Heart left ventricle (tissue), 16 donors: ENCODE data around the gene MYO18B. TPM values are rescaled to one million over a fixed set of nuclear protein-coding genes. Genes with fewer than 3 reads are reported as not detected.

Source experiments
- ATAC-seq, 4 donors: fragments of 200-7000 bp; cut with Tn5 transposase; one replicate each; pipeline ENCODE4 v1.9.1; 2020 to 2022; ENCODE audit warnings: moderate library complexity in 4 of 4, mild to moderate bottlenecking in 3 of 4, moderate number of reproducible peaks in 1 of 4
- DNase-seq, 5 donors: peaks; one replicate each; pipeline ENCODE4 v3.0.0-alpha.2; 2020
- H3K27ac ChIP-seq, 12 donors: fragments of 200-600 bp; sonication (generic) in 4 of 12; one replicate each; pipeline versions ENCODE4 v1.5.0 to v1.8.0; 2016 to 2022; ENCODE audit warnings: mild to moderate bottlenecking in 2 of 12
- H3K27me3 ChIP-seq, 9 donors: fragments of 200-600 bp; sonication (generic) in 2 of 9; one replicate each; pipeline versions ENCODE4 v1.5.1 to v1.8.0; 2016 to 2022; ENCODE audit warnings: mild to moderate bottlenecking in 3 of 9
- H3K36me3 ChIP-seq, 9 donors: fragments of 200-600 bp; sonication (generic) in 2 of 9; one replicate each; pipeline versions ENCODE4 v1.5.0 to v1.8.0; 2018 to 2022; ENCODE audit warnings: mild to moderate bottlenecking in 2 of 9
- H3K4me1 ChIP-seq, 12 donors: fragments of 200-600 bp; sonication (generic) in 4 of 12; one replicate each; pipeline versions ENCODE4 v1.5.0 to v1.8.0; 2016 to 2022; ENCODE audit warnings: mild to moderate bottlenecking in 3 of 12
- H3K4me3 ChIP-seq, 12 donors: fragments of 200-600 bp; sonication (generic) in 4 of 12; one replicate each; pipeline versions ENCODE4 v1.5.0 to v1.8.0; 2017 to 2022; ENCODE audit warnings: mild to moderate bottlenecking in 9 of 12, moderate library complexity in 4 of 12
- H3K9me3 ChIP-seq, 12 donors: fragments of 200-600 bp; sonication (generic) in 4 of 12; one replicate each; pipeline versions ENCODE4 v1.5.0 to v1.8.0; 2016 to 2022; ENCODE audit warnings: mild to moderate bottlenecking in 1 of 12
- POLR2A ChIP-seq, 2 donors: fragments of 450-650 bp; IDR thresholded peaks; one replicate each; pipeline ENCODE4 v1.6.1; 2017; ENCODE audit warnings: antibody characterized with exemption in 2 of 2, mild to moderate bottlenecking in 2 of 2, moderate library complexity in 2 of 2
- WGBS, 4 donors: extraction: QIAGEN DNeasy Blood & Tissue Kit in 2 of 4; methylation state at CpG; one replicate each; pipeline versions ENCODE4 v1.1.5 to v1.1.7; 2013 to 2018; 5-methylcytosine and 5-hydroxymethylcytosine counted together
- intact Hi-C, 10 donors: fragments of 100-400 bp; cut with DNase I; formaldehyde crosslinking; loops; one replicate each; pipeline versions ENCODE4 v1.11.1 to v1.14.2; 2022
- polyA plus RNA-seq, 2 donors: library from polyadenylated mRNA; stranded (reverse); fragments of 200-250 nt; gene quantifications; one replicate each; pipeline ENCODE4 v1.2.3, GENCODE V29; 2013
- total RNA-seq, 9 donors: library from RNA; depleted of rRNA in 2 of 9; stranded (reverse); fragments of >200 nt in 2 of 9; fragmentation: NEBNext Ultra II Directional in 3 of 9; extraction: Animal tissue kit (Norgen Biotek cat#: 25700) in 3 of 9; gene quantifications; one replicate each; pipeline versions ENCODE4 v1.1.0 to v1.2.4, GENCODE V29; 2016 to 2023
- TF ChIP-seq, protein P1 (sequence below), 12 donors: fragments of 200-600 bp; sonication (generic) in 4 of 12; IDR thresholded peaks; one replicate each; pipeline versions ENCODE4 v1.5.0 to v1.8.0; 2018 to 2022; ENCODE audit warnings: antibody characterized with exemption in 12 of 12, mild to moderate bottlenecking in 5 of 12
- donor health status: ischemic (EF 13 %, LVEDD 7.1; RV severe dilation, severe dysfunction).
- donor health status: healthy with polysubstance abuse.
- donor health status: DM: no; HTN: yes; CAD: no.
- donor health status: DM: no; HTN: no; CAD: no.
- donor health status: ischemic (EF 25% LVEDD 6.9; RV normal size, moderate dysfunction).
- donor health status: ischemic (EF 25% LVEDD 5.7; RV mildly dilated, moderate dysfunction).
- donor health status: healthy.
- donor health status: DM: yes; HTN: yes; CAD: no.
- donor health status: ischemic (EF 35%, LVEDD 5.7; RV mildly dilated, moderate dysfunction).
- donor health status: nonischemic (EF 11% LVEDD 7.7; RV severe dilation, severe dysfunction).
- donor health status: DM: yes; HTN: yes; CAD: no.
- donor health status: PGD.
- donor health status: ischemic (EF 29% LVEDD 5.4; RV normal size, mild dysfunction).
- donor health status: nonischemic (EF 23%, LVEDD 6.1; RV moderate dilation, normal function).

Gene MYO18B
- total and polyA plus RNA-seq, 11 donors: 140 to 301 (median 193) TPM

DNA sequence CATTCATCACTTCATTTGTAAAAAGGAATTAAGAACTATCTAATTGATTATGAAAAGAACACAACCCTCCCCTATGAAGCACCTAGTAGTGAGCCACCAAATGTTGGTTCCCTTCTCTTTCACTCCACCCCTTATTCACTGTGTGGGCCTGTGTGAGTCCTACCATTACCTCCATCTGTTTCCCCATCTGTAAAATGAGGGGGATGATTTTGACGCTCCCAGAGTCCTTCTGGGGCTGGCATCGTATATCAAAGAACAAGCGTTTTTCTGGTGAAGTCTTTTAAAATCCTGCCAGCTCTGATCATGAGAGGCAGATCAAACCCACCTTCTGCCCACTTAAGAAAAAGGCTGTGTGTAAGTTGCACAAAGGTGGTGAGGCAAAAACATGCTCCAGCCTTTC, 330.6 kb downstream of the MYO18B start:
- intact Hi-C loops: no loop called here
- 73 to 78% (median 77%) methylated on average over 3 of the region's 3 CpGs for WGBS, 4 donors
- H3K36me3 ChIP-seq: no peaks in the 10 kb centered on the region
- H3K4me1 ChIP-seq: no peaks in the 10 kb centered on the region
- H3K27ac ChIP-seq: no peak overlapping the region
- DNase-seq (no peak), ATAC-seq (no peak)
- TF ChIP-seq, protein P1, sequence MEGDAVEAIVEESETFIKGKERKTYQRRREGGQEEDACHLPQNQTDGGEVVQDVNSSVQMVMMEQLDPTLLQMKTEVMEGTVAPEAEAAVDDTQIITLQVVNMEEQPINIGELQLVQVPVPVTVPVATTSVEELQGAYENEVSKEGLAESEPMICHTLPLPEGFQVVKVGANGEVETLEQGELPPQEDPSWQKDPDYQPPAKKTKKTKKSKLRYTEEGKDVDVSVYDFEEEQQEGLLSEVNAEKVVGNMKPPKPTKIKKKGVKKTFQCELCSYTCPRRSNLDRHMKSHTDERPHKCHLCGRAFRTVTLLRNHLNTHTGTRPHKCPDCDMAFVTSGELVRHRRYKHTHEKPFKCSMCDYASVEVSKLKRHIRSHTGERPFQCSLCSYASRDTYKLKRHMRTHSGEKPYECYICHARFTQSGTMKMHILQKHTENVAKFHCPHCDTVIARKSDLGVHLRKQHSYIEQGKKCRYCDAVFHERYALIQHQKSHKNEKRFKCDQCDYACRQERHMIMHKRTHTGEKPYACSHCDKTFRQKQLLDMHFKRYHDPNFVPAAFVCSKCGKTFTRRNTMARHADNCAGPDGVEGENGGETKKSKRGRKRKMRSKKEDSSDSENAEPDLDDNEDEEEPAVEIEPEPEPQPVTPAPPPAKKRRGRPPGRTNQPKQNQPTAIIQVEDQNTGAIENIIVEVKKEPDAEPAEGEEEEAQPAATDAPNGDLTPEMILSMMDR (IDR thresholded peaks at IDR 0.05): no peak
- peaks cover 0 to 9% (median 0%) of the 10 kb centered on the region in 9 donors for H3K27me3 ChIP-seq
- H3K9me3 ChIP-seq: no peaks in the 10 kb centered on the region
- no peak overlapping the region for H3K4me3 ChIP-seq

DNA sequence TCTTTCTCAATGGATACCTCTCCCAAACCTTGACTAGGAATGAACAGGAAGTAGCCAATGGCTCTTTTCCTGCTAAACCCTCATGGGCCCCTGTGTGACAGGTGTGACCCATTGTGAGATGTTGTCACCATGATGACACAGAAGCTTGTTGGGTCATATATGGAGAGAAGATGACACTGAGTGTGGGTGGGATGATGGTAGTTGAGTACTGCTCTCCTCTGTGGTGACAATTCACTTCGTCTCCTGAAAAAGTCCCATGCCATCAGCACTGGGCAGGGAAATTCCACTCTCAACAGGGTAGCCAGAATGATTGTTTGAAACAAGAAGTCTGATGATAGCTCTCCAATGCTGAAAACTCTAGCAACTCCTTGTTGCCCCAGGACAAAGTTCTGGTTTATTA, 333.3 kb downstream of the MYO18B start:
- 50 to 66% (median 57%) methylated on average over 1 of the region's 1 CpG for WGBS, 4 donors
- TF ChIP-seq, protein P1 (IDR thresholded peaks at IDR 0.05): no peak
- no peak for TF ChIP-seq POLR2A (IDR thresholded peaks at IDR 0.05)
- intact Hi-C loops: no loop called here

DNA sequence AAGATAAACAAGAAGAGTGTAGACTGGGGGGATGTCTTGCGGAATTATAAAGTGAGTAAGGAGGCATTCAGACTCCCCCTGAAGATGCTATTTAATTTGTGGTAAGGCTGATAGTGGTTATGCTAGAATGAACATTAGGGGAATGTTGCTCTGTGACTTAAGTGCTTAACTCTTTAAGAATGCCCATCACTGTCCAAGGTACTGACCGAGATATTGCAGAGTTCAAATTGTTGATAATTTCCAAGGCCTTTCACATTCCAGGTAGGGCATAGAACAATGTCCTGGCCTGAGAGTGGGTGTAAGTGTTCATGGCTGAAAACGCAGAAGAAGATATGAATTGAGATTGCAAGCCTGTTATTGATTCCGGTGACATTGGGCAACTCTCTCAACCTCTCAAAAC, 337.0 kb downstream of the MYO18B start:
- Histone ChIP-seq H3K27me3 (peaks cover 0 to 17% (median 6%) of the 10 kb centered on the region in 9 donors), H3K9me3 (no peaks in the 10 kb centered on the region), H3K36me3 (no peaks in the 10 kb centered on the region), H3K27ac (no peak overlapping the region), H3K4me1 (no peaks in the 10 kb centered on the region), H3K4me3 (no peak overlapping the region)
- ATAC-seq (no peak), DNase-seq (no peak)
- intact Hi-C loops: no loop called here
- no peak for TF ChIP-seq POLR2A (IDR thresholded peaks at IDR 0.05)
- TF ChIP-seq, protein P1 (IDR thresholded peaks at IDR 0.05): no peak
- WGBS, 4 donors: 48 to 58% (median 57%) methylated on average over 4 of the region's 4 CpGs

More for the DNA sequence above, 333.3 kb downstream of the MYO18B start:
- DNase-seq: no peak
- Histone ChIP-seq H3K27ac (no peak overlapping the region), H3K36me3 (no peaks in the 10 kb centered on the region), H3K9me3 (no peaks in the 10 kb centered on the region), H3K4me3 (no peak overlapping the region), H3K4me1 (no peaks in the 10 kb centered on the region), H3K27me3 (peaks cover 0 to 6% (median 0%) of the 10 kb centered on the region in 9 donors)
- no peak for ATAC-seq

Other genes starting within 250 kb of the MYO18B start
- 10 to 100 TPM in 2 of 9 donors, 1 to 10 TPM in 7; 3.6 to 16.2 (median 6.3) TPM for gene GRK3, start 177.5 kb upstream of the MYO18B start, total RNA-seq
- 1 to 10 TPM; 1.1 to 2.0 TPM for gene GRK3, start 177.5 kb upstream of the MYO18B start, polyA plus RNA-seq